K562 (cell line): ENCODE results near the gene BIN1. TPM values are rescaled to one million over a fixed set of nuclear protein-coding genes. Genes with fewer than 3 reads are reported as not detected.
A peak's percentile ranks its signal among the peaks of the same experiment; 100 is the strongest.

Experiments
- BMI1 ChIP-seq: fragments of 150-350 bp; IDR thresholded peaks from 2 replicates; pipeline ENCODE4 v1.6.1; 2014; ENCODE audit warnings: low read length
- CSDE1 ChIP-seq, 2 experiments: fragments of 450-650 bp; IDR thresholded peaks; 2 replicates each; pipeline ENCODE4 v1.6.1; 2016; ENCODE audit warnings: mild to moderate bottlenecking in 1 of 2
- HBP1 ChIP-seq: fragments of 450-650 bp; formaldehyde crosslinking; IDR thresholded peaks from 2 replicates; pipeline ENCODE4 v1.4.0; 2022; ENCODE audit warnings: missing genetic modification characterization
- HMG20B ChIP-seq: fragments of 250-450 bp; sonication (Bioruptor Pico); IDR thresholded peaks from 2 replicates; pipeline ENCODE4 v1.5.0; 2021; ENCODE audit warnings: mild to moderate bottlenecking
- IRF9 ChIP-seq: fragments of 450-650 bp; IDR thresholded peaks from 2 replicates; pipeline ENCODE4 v1.6.1; 2016; ENCODE audit warnings: missing biosample characterization, missing genetic modification characterization
- MEIS2 ChIP-seq: fragments of 450-650 bp; IDR thresholded peaks from 2 replicates; pipeline ENCODE4 v1.6.1; 2014; ENCODE audit warnings: mild to moderate bottlenecking; ENCODE audit not compliant: partially characterized antibody
- NKRF ChIP-seq: fragments of 450-650 bp; IDR thresholded peaks from 2 replicates; pipeline ENCODE4 v1.6.1; 2016; ENCODE audit warnings: borderline replicate concordance
- ZNF143 ChIP-seq: sonication (generic); formaldehyde crosslinking; IDR thresholded peaks from 2 replicates; pipeline ENCODE4 v1.9.0; 2022; ENCODE audit warnings: mild to moderate bottlenecking, missing genetic modification reagents
- ZNF407 ChIP-seq: fragments of 450-650 bp; IDR thresholded peaks from 2 replicates; pipeline ENCODE4 v1.6.1; 2016; ENCODE audit warnings: low read depth
- ZNF696 ChIP-seq: fragments of 250-450 bp; sonication (Bioruptor Pico); conservative IDR thresholded peaks from 2 replicates; pipeline ENCODE4 v1.4.0; 2020; ENCODE audit warnings: mild to moderate bottlenecking, moderate library complexity
- polyA plus RNA-seq, 8 experiments: library from polyadenylated mRNA; depleted of rRNA in 4 of 8; stranded (reverse) in 5 of 8; unstranded in 3 of 8; fragments of >200 nt; fragmentation: Nextera tagmentation in 2 of 8; fragmentation: Illumina TruSeq in 1 of 8; extraction: Ambion mirVana in 2 of 8; extraction: Trizol in 1 of 8; gene quantifications; 2 replicates each; pipeline versions ENCODE4 v1.2.1 to v1.2.3, GENCODE V29; 2011 to 2014; ENCODE audit warnings: inconsistent platforms in 1 of 8, missing spikeins in 1 of 8
- total RNA-seq, 7 experiments: library from RNA; depleted of rRNA in 6 of 7; stranded (reverse); fragments of >200 nt in 6 of 7; fragmentation: Illumina TruSeq in 2 of 7; extraction: Trizol in 2 of 7; gene quantifications; 2 replicates each; pipeline versions ENCODE4 v1.2.1 to v1.2.3, GENCODE V29; 2011 to 2021; ENCODE audit warnings: low replicate concordance in 1 of 7
- TF ChIP-seq, protein P1 (sequence below): sonication (generic); formaldehyde crosslinking; IDR thresholded peaks from 2 replicates; pipeline ENCODE4 v1.8.0; 2022; ENCODE audit warnings: mild to moderate bottlenecking, missing genetic modification reagents
- TF ChIP-seq, protein P2 (sequence below): fragments of 250-450 bp; sonication (Bioruptor Pico); IDR thresholded peaks from 2 replicates; pipeline ENCODE4 v1.5.0; 2020; ENCODE audit warnings: mild to moderate bottlenecking, borderline replicate concordance

BIN1 gene
- total and polyA plus RNA-seq, 9 of the 15 experiments (the other 6 are each of a cell fraction or from before 2014, with no cell fraction given) = 0.04 to 2.8 (median 0.79) TPM; not detected in 1

DNA sequence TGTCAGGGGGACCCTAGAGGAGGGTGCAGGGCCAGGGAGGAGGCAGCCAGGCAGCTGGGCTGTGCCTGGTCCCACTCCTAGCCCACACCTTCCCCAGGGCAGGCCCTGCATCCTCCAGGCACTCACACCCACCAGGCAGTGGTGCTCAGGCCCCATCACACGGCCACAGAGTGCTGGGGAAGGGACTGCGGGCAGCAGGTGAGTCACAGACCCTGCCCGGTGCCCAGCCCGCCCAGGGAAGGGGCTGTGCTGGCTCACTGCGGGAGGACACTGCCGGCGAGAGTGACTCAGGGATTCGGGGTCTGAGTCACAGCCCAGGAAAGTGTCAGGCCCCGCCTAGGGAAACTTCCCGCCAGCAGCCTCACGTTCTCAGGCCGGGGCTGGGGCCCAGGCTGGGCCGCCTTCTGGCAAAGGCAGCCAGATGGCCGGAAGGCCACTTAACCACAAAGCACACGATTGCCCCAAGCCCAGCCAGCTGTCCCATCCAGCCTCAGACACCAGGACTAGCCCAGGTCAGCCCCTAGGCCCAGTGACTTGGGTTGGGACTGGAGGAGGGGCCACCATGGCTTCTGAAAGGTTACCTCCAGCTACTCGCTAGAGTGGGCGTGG, 42.2 kb downstream of the BIN1 start (continued):
- TF ChIP-seq ZNF407 = no peak
- no peak for TF ChIP-seq BMI1
- TF ChIP-seq MEIS2 = peak; percentile 40
- TF ChIP-seq IRF9 (tag) = peak; percentile 15; the same call in 1 of the 2 replicates
- TF ChIP-seq, protein P1, sequence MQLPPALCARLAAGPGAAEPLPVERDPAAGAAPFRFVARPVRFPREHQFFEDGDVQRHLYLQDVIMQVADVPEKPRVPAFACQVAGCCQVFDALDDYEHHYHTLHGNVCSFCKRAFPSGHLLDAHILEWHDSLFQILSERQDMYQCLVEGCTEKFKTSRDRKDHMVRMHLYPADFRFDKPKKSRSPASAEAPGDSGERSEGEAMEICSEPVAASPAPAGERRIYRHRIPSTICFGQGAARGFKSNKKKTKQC (CRISPR knock-in tag) = no peak; the same call in 1 of the 2 replicates
- TF ChIP-seq, protein P2, sequence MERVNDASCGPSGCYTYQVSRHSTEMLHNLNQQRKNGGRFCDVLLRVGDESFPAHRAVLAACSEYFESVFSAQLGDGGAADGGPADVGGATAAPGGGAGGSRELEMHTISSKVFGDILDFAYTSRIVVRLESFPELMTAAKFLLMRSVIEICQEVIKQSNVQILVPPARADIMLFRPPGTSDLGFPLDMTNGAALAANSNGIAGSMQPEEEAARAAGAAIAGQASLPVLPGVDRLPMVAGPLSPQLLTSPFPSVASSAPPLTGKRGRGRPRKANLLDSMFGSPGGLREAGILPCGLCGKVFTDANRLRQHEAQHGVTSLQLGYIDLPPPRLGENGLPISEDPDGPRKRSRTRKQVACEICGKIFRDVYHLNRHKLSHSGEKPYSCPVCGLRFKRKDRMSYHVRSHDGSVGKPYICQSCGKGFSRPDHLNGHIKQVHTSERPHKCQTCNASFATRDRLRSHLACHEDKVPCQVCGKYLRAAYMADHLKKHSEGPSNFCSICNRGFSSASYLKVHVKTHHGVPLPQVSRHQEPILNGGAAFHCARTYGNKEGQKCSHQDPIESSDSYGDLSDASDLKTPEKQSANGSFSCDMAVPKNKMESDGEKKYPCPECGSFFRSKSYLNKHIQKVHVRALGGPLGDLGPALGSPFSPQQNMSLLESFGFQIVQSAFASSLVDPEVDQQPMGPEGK = no peak
- TF ChIP-seq NKRF = no peak
- TF ChIP-seq HMG20B (CRISPR knock-in tag) = no peak
- no peak for TF ChIP-seq CSDE1 (IDR thresholded peaks at IDR 0.05)
- no peak for TF ChIP-seq HBP1 (CRISPR knock-in tag)
- no peak for TF ChIP-seq ZNF696 (CRISPR knock-in tag)
- TF ChIP-seq ZNF143 (CRISPR knock-in tag) = no peak
